Fibroblast of skin of left quadriceps (primary cell): ENCODE data around the gene OR4C13.
A peak's percentile ranks its signal among the peaks of the same experiment; 100 is the strongest.
"Not testable (repeated sequence)": the region's sequence is repeated elsewhere in the genome, so short reads cannot be mapped to it uniquely, and the experiment has no call there.

Source experiments
- DNase-seq, 2 experiments: peaks; one replicate each; pipeline ENCODE4 v3.0.0-alpha.2; 2013; ENCODE audit warnings: low read depth in 2 of 2

The OR4C13 gene

DNA sequence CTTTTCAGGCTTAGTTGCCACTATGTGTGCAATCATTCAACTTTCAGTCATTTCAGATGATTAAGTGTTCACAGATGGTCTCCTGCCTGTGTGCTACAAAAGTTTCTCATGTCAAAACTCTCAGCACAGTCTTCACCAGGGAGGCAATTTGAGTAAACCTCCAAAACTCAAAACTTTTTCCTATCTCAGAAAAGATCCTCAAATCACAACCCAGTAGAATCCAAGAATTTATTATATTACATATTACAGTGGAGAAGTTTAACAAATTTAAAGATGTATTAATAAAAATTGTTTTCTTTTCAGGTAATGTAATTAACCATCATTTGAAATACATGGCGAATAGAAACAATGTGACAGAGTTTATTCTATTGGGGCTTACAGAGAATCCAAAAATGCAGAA, at the start of gene OR4C13:
OR4C13 (plus strand) TSS at position 301 of the 400 bp plus-strand sequence; CDS start at position 333, 32 bp downstream.
- no peak for DNase-seq

GRCh38 chr11:49911516-49911915, 40.7 kb upstream of the OR4C13 start:
- DNase-seq, result not testable (repeated sequence)

DNA sequence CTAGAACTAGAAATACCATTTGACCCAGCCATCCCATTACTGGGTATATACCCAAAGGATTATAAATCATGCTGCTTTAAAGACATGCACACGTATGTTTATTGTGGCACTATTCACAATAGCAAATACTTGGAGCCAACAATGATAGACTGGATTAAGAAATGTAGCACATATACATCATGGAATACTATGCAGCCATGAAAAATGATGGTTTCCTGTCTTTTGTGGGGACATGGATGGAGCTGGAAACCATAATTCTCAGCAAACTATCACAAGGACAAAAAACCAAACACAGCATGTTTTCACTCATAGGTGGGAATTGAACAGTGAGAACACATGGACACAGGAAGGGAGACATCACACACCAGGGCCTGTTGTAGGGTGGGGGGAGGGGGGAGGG, 3.5 kb upstream of the OR4C13 start:
- not testable (repeated sequence) for DNase-seq

DNA sequence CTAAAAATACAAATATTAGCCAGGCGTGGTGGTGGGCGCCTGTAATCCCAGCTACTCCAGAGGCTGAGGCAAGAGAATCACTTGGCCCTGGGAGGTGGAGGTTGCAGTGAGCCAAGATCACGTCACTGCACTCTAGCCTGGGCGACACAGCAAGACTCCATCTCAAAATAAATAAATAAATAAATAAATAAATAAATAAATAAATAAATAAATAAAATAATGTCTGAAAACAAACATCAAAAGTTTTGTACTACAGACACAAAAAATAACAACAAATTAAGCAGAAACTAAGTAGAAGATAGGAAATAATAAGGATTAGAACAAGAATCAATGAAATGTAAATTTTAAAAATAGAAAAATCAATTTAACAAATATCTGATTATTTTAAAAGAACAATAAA, 21.2 kb downstream of the OR4C13 start:
- DNase-seq, result not testable (repeated sequence)

GRCh38 chr11:49982435-49982834, 30.2 kb downstream of the OR4C13 start, which contains the start of gene OR4C12:
Gene OR4C12 (minus strand): TSS chr11:49982535. CDS start chr11:49982501, 34 bp downstream.
- not testable (repeated sequence) for DNase-seq

GRCh38 chr11:49995565-49995964, 43.4 kb downstream of the OR4C13 start:
- DNase-seq, result peak in 1 of 2 experiments; percentile 1
